Measurements from ENCODE around the gene KIF3B. TPM values are rescaled to one million over a fixed set of nuclear protein-coding genes. Genes with fewer than 3 reads are reported as not detected.

KIF3B gene
- total RNA-seq, 1 experiment from 2014 or later: 19.6 TPM

DNA sequence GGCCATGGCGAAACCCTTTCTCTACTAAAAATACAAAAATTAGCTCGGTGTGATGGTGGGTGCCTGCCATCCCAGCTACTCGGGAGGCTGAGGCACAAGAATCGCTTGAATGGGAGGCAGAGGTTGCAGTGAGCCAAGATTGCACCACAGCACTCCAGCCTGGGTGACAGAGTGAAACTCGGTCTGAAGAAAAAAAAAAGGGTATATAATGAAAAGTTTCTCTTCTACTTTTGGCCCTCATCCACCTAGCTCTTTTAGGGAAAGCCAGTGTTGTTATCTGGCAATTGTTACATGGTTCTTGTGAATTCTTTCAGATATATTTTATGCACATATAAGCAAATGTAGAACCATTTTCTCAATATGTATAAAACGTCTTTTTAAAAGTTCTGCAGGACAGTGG lies 19.0 kb downstream of the KIF3B start:
- no peaks in the 10 kb centered on the region for H3K9me3 ChIP-seq (replicated peaks)
- H3K27me3 ChIP-seq: no peaks in the 10 kb centered on the region
- no peak overlapping the region for H3K27ac ChIP-seq
- DNase-seq: no peak
- H3K4me1 ChIP-seq: no peaks in the 10 kb centered on the region
- H3K4me3 ChIP-seq: no peak overlapping the region
- H3K36me3 ChIP-seq: no peaks in the 10 kb centered on the region

DNA sequence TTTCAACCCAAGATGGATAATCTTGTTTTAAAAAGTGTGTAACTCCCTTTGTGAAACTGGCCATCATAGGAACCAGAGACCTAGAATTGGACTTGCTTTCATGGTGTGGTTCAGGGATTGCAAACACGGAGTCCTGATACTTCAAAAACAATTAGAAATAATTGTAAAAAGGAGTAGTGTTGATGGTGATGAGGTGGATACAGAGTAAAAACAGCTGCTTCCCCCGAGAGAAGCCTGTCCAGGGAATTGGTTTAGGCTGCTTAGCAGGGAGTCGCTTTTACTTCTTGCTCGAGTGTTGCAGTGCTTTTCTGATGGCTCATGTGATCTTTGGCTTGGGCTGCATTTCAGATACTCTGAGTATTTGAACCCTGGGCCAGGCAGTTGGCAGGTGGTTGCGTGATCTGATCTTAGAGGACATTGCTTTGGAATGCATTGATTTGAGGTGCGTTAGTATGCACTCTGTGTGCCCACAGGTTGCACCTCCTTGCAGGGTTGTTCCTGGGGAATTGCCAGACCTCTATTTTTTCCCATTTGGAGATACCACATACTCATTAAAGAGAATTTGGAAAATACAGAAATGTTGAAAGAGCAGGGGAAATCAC lies 19.5 kb downstream of the KIF3B start:
- DNase-seq: no peak
- Histone ChIP-seq H3K36me3 (no peaks in the 10 kb centered on the region), H3K27ac (no peak overlapping the region), H3K4me1 (no peaks in the 10 kb centered on the region), H3K9me3 (replicated peaks) (no peaks in the 10 kb centered on the region), H3K4me3 (no peak overlapping the region), H3K27me3 (no peaks in the 10 kb centered on the region)

DNA sequence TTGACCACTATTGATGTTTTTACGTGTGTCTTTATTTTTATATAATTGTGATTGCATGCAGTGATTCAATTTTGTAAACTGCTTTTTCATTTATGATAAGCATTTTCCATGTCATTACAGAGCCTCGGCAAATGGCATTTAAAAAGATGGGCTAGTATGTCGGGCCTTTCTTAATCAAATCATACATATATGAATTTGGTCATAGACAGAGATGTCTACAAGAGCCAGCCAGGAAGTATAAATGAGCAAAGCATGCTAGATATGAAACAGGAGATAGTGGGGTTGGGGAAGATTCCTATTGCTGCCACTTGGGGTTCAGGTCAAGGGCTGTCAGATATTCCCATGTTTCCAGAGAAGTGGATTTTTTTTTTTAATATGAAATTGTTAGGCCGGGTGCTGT lies 20.0 kb downstream of the KIF3B start:
- Histone ChIP-seq H3K27ac (no peak overlapping the region), H3K36me3 (no peaks in the 10 kb centered on the region), H3K4me1 (no peaks in the 10 kb centered on the region), H3K4me3 (no peak overlapping the region), H3K27me3 (no peaks in the 10 kb centered on the region), H3K9me3 (replicated peaks) (no peaks in the 10 kb centered on the region)
- DNase-seq: no peak

DNA sequence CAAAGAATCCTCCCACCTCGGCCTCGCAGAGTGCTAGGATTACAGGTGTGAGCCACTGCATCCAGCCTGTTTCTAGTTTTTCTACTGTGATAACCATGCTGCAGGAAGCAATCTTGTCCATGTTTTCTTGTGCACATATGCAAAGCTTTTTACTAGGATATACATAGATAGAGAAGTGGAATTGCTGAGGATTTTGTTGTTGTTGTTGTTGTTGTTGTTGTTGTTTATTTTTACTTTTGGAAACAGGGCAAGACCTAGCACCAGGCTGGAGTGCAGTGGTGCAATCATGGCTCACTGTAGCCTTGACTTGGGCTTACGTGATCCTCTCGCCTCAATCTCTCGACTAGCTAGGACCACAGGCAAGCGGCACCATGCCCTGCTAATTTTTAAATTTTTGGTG lies 23.2 kb downstream of the KIF3B start:
- no peaks in the 10 kb centered on the region for H3K36me3 ChIP-seq
- H3K27ac ChIP-seq: no peak overlapping the region
- DNase-seq: no peak

DNA sequence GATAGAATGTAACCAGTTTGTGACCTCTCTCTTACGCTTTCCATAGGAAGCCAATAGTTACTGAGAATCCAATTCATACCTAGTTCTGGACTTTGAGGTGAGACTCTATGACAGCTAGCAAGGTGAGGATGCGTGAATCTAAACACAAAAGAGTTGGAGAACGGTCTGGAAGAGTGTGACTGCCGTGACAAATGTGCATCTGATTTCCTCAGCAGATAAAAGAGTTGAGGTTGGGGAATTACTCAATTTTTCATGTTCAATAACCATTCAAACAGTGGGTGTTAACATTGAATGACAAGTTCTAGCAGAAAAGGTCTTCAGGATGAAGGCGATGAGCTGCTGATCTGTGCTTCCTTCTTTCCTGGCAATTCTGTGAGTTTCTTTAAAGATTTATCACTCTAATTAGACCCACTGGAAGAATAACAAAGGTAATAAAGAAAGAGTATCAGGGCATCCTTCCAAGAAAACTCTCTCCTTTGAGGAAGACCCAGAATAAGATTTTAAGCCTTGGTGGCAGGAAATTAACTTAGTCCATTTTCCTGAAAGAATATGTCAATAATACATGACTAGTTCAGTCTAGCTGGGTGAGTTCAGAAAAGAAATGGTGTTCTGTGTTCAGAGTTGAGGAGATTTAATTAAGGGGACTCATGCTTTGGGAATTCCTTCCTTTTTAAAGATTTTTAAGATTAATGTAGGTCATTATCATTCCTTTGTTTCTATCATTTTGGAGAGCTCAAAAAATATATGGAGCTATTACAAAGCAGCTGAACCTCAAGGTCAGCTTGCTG lies 24.5 kb downstream of the KIF3B start:
- H3K27ac ChIP-seq: no peak overlapping the region
- H3K4me3 ChIP-seq: no peak overlapping the region
- DNase-seq: no peak
- H3K9me3 ChIP-seq (replicated peaks): no peaks in the 10 kb centered on the region
- no peaks in the 10 kb centered on the region for H3K4me1 ChIP-seq
- H3K36me3 ChIP-seq: no peaks in the 10 kb centered on the region
- H3K27me3 ChIP-seq: no peaks in the 10 kb centered on the region

More for the DNA sequence above, 23.2 kb downstream of the KIF3B start:
- Histone ChIP-seq H3K4me1 (no peaks in the 10 kb centered on the region), H3K9me3 (replicated peaks) (no peaks in the 10 kb centered on the region), H3K27me3 (no peaks in the 10 kb centered on the region), H3K4me3 (no peak overlapping the region)

DNA sequence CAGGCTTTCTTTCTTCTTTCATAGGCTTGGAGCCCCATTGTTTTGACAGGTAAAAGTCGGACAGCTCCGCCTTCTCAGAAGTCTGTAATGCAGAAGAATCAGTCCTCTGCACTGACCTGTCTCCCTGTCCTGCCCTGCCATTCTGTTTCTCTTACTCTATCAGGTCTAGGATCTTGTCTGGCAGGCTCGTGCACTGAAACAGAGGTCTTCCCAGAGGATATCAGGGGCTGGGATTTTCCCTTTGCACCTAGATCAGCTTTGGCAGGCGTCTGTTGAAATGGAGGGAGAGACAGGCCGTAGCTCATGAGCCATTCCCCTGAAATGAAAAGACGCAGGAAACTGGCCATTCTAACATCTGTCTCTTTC lies 25.0 kb downstream of the KIF3B start:
- Histone ChIP-seq H3K4me1 (no peaks in the 10 kb centered on the region), H3K36me3 (no peaks in the 10 kb centered on the region), H3K4me3 (no peak overlapping the region), H3K27me3 (no peaks in the 10 kb centered on the region), H3K27ac (no peak overlapping the region), H3K9me3 (replicated peaks) (no peaks in the 10 kb centered on the region)
- no peak for DNase-seq

DNA sequence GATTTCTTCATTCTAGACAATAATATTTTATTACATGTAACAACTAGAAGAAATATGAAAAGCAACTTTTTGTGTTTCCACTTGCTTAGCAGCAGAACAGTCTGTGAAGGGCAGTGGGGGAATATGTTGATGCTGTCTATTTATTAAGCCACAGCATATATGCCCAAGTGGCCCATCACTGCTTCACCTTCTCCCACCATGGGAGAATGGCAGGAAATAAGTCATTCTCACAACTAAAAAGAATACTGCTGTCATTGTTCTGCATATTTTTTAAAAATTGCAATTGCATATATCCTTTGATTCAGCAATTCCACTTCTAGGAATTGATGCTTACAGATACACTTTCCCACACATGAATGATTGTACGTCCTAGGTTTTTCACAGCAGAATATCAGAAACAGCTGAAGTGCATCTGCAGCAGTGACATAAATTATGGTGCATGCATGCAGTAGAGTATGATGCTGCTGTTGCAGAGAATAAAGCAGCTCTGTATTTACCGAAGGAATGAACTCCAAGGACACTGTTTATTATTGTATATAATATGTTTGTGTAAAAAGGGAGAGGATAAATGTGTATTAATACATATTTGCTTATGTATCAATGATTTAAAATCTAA lies 26.8 kb downstream of the KIF3B start:
- no peaks in the 10 kb centered on the region for H3K9me3 ChIP-seq (replicated peaks)
- DNase-seq: no peak
- no peaks in the 10 kb centered on the region for H3K27me3 ChIP-seq
- H3K4me1 ChIP-seq: no peaks in the 10 kb centered on the region
- no peak overlapping the region for H3K27ac ChIP-seq
- H3K4me3 ChIP-seq: no peak overlapping the region
- no peaks in the 10 kb centered on the region for H3K36me3 ChIP-seq

DNA sequence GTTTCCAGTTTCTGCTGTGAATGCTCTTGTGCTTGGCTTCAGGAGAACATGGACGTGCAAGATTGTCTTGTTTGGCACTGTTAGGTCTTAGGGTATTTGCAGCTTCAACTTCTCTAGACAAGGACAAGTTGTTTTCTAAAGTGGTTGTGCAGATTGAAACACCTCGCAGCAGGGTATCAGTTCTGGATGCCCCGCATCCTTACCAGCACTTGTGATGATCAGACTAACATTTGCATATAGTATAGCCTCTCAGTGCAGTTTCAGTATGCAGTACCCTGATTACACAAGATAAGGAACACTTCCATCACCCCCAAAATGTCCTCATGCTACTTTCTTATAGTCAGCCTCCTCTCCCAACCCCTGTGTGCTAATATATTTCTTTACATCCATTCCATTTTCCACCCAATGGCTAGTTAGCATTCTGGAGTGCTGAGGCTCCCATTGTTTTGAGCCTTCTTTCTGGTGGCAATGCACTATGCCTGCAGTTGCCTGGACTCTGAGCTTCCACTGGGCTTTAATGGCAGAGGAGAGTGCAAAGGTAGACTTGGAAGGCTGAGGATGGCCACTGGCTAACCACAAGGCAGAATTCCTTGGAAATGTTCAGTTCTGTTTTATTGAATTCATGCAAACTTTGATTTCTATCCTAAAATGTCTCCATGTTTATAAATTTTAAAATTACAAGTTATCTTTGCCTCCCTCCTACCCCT lies 35.4 kb downstream of the KIF3B start:
- H3K27ac ChIP-seq: no peak overlapping the region

DNA sequence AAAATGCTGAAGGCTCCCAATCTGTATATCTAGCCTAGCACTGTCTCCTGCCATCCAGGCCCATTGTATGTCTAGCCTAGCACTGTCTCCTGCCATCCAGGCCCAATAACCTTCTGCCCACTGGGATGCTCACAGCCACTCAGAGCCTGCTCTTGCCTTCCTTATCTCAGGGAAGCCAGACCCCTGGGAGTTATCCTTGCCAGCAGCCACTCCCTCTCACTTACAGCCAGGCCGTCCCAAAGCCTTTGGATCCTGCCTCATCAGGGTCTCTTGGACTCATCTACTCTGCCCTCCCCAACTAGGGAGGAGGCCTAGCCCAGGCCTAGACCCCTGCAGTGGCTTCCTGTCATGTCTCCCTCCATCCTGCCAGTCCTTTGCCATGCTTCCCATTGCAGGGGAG lies 37.3 kb downstream of the KIF3B start:
- H3K27me3 ChIP-seq: no peaks in the 10 kb centered on the region
- peaks cover 27% of the 10 kb centered on the region for H3K36me3 ChIP-seq
- no peak overlapping the region for H3K27ac ChIP-seq
- no peak for DNase-seq
- no peaks in the 10 kb centered on the region for H3K9me3 ChIP-seq (replicated peaks)
- H3K4me1 ChIP-seq: peaks cover 12% of the 10 kb centered on the region
- H3K4me3 ChIP-seq: no peak overlapping the region

More for the DNA sequence above, 35.4 kb downstream of the KIF3B start:
- Histone ChIP-seq H3K4me1 (peaks cover 12% of the 10 kb centered on the region), H3K36me3 (peaks cover 24% of the 10 kb centered on the region; the same call in 1 of the 2 replicates), H3K9me3 (replicated peaks) (no peaks in the 10 kb centered on the region), H3K27me3 (no peaks in the 10 kb centered on the region), H3K4me3 (no peak overlapping the region)
- DNase-seq: no peak

DNA sequence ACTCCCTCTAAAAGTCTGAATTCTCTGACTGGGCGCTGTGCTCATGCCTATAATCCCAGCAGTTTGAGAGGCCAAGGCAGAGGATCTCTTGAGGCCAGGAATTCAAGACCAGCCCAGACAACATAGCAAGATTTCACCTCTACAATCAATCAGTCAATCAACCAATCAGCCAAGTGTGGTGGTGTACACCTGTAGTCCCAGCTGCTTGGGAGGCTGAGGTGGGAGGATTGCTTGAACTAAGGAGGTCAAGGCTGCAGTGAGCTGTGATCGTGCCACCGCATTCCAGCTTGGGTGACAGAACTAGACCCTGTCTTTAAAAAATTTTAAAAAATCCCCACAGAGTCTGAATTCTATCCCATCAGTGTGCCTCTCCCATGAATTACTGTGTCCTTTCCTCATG lies 37.9 kb downstream of the KIF3B start:
- no peaks in the 10 kb centered on the region for H3K9me3 ChIP-seq (replicated peaks)
- H3K36me3 ChIP-seq: peaks cover 23% of the 10 kb centered on the region
- H3K27ac ChIP-seq: peak overlapping the region; percentile 52
- peaks cover 12% of the 10 kb centered on the region for H3K4me1 ChIP-seq
- DNase-seq: no peak
- no peak overlapping the region for H3K4me3 ChIP-seq
- H3K27me3 ChIP-seq: no peaks in the 10 kb centered on the region

DNA sequence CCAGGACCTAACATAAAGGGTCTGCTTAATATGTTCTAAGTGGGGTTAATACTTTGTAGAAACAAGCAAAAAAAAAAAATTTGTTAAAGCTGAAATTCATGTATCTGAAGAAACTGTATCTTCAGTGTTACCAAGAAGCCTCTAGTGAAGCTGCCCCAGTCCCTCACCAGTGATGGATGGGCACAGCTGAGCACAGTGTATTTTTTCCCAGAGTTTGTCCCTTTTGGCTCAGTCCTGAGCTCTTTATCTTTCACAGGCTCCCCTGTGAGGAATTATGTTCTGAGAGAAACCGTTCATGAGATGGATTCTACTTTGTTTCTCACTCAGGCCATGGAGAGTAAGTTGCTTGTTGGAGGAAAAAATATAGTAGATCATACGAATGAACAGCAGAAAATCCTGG lies 38.4 kb downstream of the KIF3B start:
- peak overlapping the region; percentile 52 for H3K27ac ChIP-seq
- no peaks in the 10 kb centered on the region for H3K27me3 ChIP-seq
- H3K9me3 ChIP-seq (replicated peaks): no peaks in the 10 kb centered on the region
- peak; percentile 90 to 96 for DNase-seq
- peaks cover 20% of the 10 kb centered on the region for H3K36me3 ChIP-seq
- H3K4me3 ChIP-seq: no peak overlapping the region
- H3K4me1 ChIP-seq: peaks cover 12% of the 10 kb centered on the region

DNA sequence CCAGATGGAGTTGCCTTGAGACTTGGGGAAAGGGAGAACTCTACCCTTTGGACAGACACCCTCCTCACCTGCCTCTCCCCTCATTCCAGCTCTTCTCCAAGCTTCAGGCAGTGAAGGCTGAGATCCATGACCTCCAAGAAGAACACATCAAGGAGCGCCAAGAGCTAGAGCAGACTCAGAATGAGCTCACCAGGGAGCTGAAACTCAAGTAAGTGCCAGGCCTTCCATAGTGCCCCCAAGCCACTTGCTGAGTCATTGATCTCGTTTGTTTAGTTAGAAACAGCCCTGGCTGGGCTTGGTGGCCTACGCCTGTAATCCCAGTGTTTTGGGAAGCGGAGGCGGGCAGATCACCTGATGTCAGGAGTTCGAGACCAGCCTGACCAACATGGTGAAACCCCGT lies 39.2 kb downstream of the KIF3B start:
- peak; percentile 16 to 28 for DNase-seq

DNA sequence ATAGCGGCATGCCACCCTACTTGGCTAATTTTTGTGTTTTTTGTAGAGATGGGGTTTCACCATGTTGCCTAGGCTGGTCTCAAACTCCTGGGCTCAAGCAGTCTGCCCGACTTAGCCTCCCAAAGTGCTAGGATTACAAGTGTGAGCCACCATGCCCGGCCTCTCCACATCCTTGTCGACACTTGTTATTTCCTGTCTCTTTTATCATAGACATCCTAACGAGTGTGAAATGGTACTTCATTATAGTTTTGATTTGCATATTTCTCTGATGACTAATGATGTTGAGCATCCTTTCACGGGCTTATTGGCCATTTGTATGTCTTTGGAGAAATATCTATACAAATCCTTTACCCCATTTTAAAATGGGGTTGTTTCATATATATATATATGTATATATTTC lies 41.6 kb downstream of the KIF3B start:
- peaks cover 12% of the 10 kb centered on the region for H3K4me1 ChIP-seq
- no peaks in the 10 kb centered on the region for H3K27me3 ChIP-seq
- H3K9me3 ChIP-seq (replicated peaks): no peaks in the 10 kb centered on the region
- H3K4me3 ChIP-seq: no peak overlapping the region
- no peak for DNase-seq
- H3K27ac ChIP-seq: no peak overlapping the region
- peaks cover 17% of the 10 kb centered on the region for H3K36me3 ChIP-seq

More for the DNA sequence above, 39.2 kb downstream of the KIF3B start:
- H3K36me3 ChIP-seq: peaks cover 17% of the 10 kb centered on the region
- H3K27ac ChIP-seq: peak overlapping the region; percentile 52
- no peak overlapping the region for H3K4me3 ChIP-seq
- H3K9me3 ChIP-seq (replicated peaks): no peaks in the 10 kb centered on the region
- H3K27me3 ChIP-seq: no peaks in the 10 kb centered on the region
- H3K4me1 ChIP-seq: peaks cover 12% of the 10 kb centered on the region

DNA sequence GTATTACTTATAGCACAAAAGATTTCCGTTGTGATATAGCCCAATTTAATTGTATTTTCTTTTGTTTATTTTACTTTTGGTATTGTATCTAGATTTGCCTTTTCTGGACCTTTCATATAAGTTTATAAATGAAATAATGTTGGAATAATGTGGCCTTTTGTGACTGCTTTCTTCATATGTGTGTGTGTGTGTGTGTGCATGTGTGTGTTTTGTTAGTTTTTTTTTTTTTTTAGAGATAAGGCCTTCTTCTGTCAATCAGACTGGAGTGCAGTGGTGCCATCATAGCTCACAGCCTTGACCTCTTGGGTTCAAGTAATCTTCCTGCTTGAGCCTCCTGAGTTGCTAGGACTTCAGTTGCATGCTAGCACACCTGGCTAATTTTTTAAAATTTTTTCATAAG lies 42.9 kb downstream of the KIF3B start:
- Histone ChIP-seq H3K4me3 (no peak overlapping the region), H3K27ac (no peak overlapping the region), H3K4me1 (peaks cover 12% of the 10 kb centered on the region), H3K9me3 (replicated peaks) (no peaks in the 10 kb centered on the region), H3K27me3 (no peaks in the 10 kb centered on the region), H3K36me3 (peaks cover 17% of the 10 kb centered on the region)
- no peak for DNase-seq

DNA sequence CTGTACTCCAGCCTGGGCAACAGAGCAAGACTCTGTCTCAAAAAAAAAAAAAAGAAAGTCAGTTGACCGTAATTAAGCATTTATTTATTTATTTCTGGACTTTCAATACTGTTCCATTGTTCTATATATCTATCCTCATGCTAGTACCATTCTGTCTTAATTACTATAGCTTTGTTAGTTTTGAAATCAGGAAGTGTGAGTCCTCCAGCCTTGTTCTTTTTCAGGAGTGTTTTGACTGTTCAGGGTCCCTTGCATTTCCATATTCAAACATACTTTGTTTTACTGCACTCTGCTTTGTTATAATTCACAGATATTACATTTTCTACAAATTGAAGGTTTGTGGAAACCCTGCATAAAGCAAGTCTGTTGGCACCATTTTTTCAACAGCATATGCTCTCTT lies 43.9 kb downstream of the KIF3B start:
- peaks cover 4% of the 10 kb centered on the region for H3K4me1 ChIP-seq
- H3K9me3 ChIP-seq (replicated peaks): no peaks in the 10 kb centered on the region
- no peak overlapping the region for H3K27ac ChIP-seq
- DNase-seq: no peak
- H3K4me3 ChIP-seq: no peak overlapping the region
- no peaks in the 10 kb centered on the region for H3K27me3 ChIP-seq
- H3K36me3 ChIP-seq: peaks cover 17% of the 10 kb centered on the region
